Measurements from ENCODE around the gene DNM1L. TPM values are rescaled to one million over a fixed set of nuclear protein-coding genes. Genes with fewer than 3 reads are reported as not detected.

The DNM1L gene
- total RNA-seq, 3 donors from 2014 or later, result 58.8 to 64.9 (median 62.6) TPM

GRCh38 chr12:32681272-32681671 lies 2.2 kb downstream of the DNM1L start:
- Histone ChIP-seq H3K9me3 (no peaks in the 10 kb centered on the region), H3K4me1 (ENCODE audit: low read depth) (peaks cover 17% of the 10 kb centered on the region), H3K4me3 (no peak overlapping the region), H3K36me3 (ENCODE audit: low read depth) (no peaks in the 10 kb centered on the region)
- intact Hi-C loops (cut with DNase I, micrococcal nuclease), result no loop called here
- ATAC-seq (no peak), DNase-seq (no peak)
- no peak for TF ChIP-seq CTCF (IDR thresholded peaks at IDR 0.05)

DNA sequence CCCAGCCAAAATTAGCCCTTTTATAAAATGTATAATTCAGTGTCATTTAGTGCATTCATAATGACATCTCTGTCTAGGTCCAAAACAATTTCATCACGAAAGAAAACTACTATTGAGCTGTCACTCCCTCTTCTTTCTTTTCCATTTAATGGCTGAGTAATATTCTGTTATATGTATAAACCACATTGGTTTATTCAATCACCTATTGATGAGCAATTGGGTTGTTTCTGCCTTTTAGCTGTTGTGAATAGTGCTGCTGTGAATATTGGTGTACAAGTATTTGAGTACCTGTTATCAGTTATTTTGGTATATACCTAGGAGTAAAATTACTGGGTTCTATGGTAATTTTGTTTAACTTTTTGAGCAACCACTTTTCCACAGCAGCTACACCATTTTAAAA lies 7.2 kb downstream of the DNM1L start:
- Histone ChIP-seq H3K4me3 (no peak overlapping the region), H3K9me3 (no peaks in the 10 kb centered on the region), H3K36me3 (ENCODE audit: low read depth) (no peaks in the 10 kb centered on the region), H3K4me1 (ENCODE audit: low read depth) (peaks cover 4% of the 10 kb centered on the region)
- no peak for TF ChIP-seq CTCF (IDR thresholded peaks at IDR 0.05)
- intact Hi-C loops (cut with DNase I, micrococcal nuclease), result no loop called here
- ATAC-seq (no peak), DNase-seq (no peak)

- H3K4me3 ChIP-seq, result no peak overlapping the region
- no peaks in the 10 kb centered on the region for H3K36me3 ChIP-seq (ENCODE audit: low read depth)
- no peak for TF ChIP-seq CTCF (IDR thresholded peaks at IDR 0.05)
- no peaks in the 10 kb centered on the region for H3K9me3 ChIP-seq
- intact Hi-C loops (cut with DNase I, micrococcal nuclease), result no loop called here
- peaks cover 4% of the 10 kb centered on the region for H3K4me1 ChIP-seq (ENCODE audit: low read depth)
- DNase-seq (no peak), ATAC-seq (no peak)
Observed at GRCh38 chr12:32688786-32689185, 9.7 kb downstream of the DNM1L start.

GRCh38 chr12:32690927-32691326 lies 11.8 kb downstream of the DNM1L start:
- TF ChIP-seq CTCF (IDR thresholded peaks at IDR 0.05), result no peak
- Histone ChIP-seq H3K36me3 (ENCODE audit: low read depth) (no peaks in the 10 kb centered on the region), H3K9me3 (no peaks in the 10 kb centered on the region), H3K4me3 (no peak overlapping the region), H3K4me1 (ENCODE audit: low read depth) (peaks cover 4% of the 10 kb centered on the region)
- intact Hi-C loops (cut with DNase I, micrococcal nuclease), result no loop called here
- ATAC-seq (no peak), DNase-seq (no peak)

- Histone ChIP-seq H3K4me3 (no peak overlapping the region), H3K4me1 (ENCODE audit: low read depth) (no peaks in the 10 kb centered on the region), H3K9me3 (no peaks in the 10 kb centered on the region), H3K36me3 (ENCODE audit: low read depth) (no peaks in the 10 kb centered on the region)
- TF ChIP-seq CTCF (IDR thresholded peaks at IDR 0.05), result no peak
- intact Hi-C loops (cut with DNase I, micrococcal nuclease), result no loop called here
- ATAC-seq, result no peak
- DNase-seq, result no peak
Observed at GRCh38 chr12:32692358-32692757, 13.3 kb downstream of the DNM1L start.

DNA sequence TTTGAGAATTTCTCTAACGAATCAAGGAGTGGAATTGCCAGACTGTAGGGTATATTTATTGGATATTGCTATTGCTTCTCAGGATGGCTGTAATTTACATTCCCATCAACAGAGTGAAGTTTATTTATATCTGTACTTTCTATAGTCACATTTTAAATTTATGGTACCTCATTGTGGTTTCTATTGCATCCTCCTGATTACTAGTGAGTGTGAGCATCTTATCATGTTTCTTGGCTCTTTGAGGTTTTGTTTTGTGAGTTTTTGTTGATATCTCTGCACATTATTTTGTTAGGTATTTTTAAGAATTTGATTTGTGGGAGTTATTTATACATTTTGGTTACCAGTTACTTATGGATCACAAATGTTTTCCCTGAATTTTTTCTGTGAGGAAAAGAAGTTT lies 13.9 kb downstream of the DNM1L start:
- DNase-seq (no peak), ATAC-seq (no peak)
- H3K4me3 ChIP-seq, result no peak overlapping the region
- H3K4me1 ChIP-seq (ENCODE audit: low read depth), result no peaks in the 10 kb centered on the region
- H3K9me3 ChIP-seq, result no peaks in the 10 kb centered on the region
- TF ChIP-seq CTCF (IDR thresholded peaks at IDR 0.05), result no peak
- intact Hi-C loops (cut with DNase I, micrococcal nuclease), result no loop called here
- no peaks in the 10 kb centered on the region for H3K36me3 ChIP-seq (ENCODE audit: low read depth)

All from mucosa of descending colon (tissue), 3 donors.